Mesenteric fat pad (tissue), 1 donor: Measurements from ENCODE around the gene SHE. TPM values are rescaled to one million over a fixed set of nuclear protein-coding genes. Genes with fewer than 3 reads are reported as not detected.

Source experiments
- total RNA-seq: library from RNA; stranded (reverse); fragmentation: NEBNext Ultra II Directional; extraction: Animal tissue kit (Norgen Biotek cat#: 25700); gene quantifications from one replicate; pipeline ENCODE4 v1.2.1, GENCODE V29; 2021
- donor health status: DM: yes; HTN: yes; CAD: no.

The SHE gene
- total RNA-seq, 1 donor from 2014 or later: 33.1 TPM

Other genes with a start within 250 kb of the SHE start
- 81.6 TPM for gene HAX1, start 229.8 kb downstream of the SHE start, total RNA-seq
- gene AQP10, start 181.3 kb downstream of the SHE start, total RNA-seq: not detected
- gene ATP8B2, start 176.9 kb downstream of the SHE start, total RNA-seq: 38.7 TPM
- 35.6 TPM for gene IL6R, start 97.1 kb downstream of the SHE start, total RNA-seq
- gene TDRD10, start 193 bp downstream of the SHE start, total RNA-seq: 7.2 TPM
- 67.5 TPM for gene UBE2Q1, start 56.2 kb upstream of the SHE start, total RNA-seq
- not detected for gene CHRNB2, start 65.4 kb upstream of the SHE start, total RNA-seq
- gene ADAR, start 105.8 kb upstream of the SHE start, total RNA-seq: 137 TPM